Activated T-cell treated with anti-CD3 and anti-CD28 coated beads for 1 hour (primary cell): ENCODE data around the gene CHCHD6.

Source experiments
- DNase-seq: peaks from one replicate; pipeline ENCODE4 v3.0.0-alpha.2; 2020; ENCODE audit warnings: low read depth

CHCHD6 gene

DNA sequence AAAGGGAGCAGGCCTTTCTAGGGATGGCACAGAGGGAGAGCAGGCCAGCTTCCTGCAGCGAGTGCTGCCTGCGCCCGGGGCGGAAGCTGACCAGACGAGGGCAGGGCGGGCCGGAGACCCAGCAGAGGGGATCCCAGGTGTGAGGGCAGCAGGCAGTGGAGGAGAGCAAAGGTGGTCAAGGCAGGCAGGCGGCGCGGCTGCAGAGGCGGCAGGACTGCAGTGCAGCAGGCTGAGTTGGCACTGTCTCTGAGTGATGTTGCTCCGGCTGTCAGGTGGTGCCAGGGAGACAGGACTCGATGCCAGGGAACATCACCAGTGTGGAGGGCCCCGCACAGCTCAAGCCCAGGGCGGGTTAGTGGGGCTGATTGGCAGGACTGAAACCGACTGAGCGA, 256.6 kb downstream of the CHCHD6 start:
- no peak for DNase-seq

DNA sequence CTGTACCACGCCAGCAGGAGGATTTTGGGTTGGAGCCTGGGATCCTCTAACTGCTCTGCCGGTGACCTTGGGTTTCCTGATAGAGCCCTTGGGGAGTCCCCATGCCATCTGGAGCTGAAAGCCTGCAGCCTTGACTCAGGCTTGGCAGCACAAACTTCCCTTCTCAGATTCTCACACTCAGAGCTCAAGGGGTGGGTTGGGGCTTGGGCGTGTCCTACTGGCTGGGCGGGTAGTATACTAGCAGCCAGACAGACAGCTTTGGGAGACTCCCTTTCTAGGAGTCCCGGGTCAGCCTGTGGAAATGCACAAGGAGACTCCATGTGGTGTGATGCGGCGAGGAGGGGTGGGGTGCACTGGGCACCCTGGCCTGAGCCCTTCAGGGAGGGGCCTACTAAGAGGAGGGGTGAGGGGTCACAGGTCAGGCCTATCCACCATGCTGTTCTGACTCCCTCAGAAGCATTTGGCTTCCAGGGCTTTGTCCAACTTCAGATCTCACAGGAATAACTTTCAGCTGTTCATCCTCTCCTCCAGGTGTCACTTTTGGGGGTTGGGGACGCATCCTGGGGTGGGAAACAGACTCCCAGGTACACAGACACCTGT, 257.3 kb downstream of the CHCHD6 start:
- no peak for DNase-seq

DNA sequence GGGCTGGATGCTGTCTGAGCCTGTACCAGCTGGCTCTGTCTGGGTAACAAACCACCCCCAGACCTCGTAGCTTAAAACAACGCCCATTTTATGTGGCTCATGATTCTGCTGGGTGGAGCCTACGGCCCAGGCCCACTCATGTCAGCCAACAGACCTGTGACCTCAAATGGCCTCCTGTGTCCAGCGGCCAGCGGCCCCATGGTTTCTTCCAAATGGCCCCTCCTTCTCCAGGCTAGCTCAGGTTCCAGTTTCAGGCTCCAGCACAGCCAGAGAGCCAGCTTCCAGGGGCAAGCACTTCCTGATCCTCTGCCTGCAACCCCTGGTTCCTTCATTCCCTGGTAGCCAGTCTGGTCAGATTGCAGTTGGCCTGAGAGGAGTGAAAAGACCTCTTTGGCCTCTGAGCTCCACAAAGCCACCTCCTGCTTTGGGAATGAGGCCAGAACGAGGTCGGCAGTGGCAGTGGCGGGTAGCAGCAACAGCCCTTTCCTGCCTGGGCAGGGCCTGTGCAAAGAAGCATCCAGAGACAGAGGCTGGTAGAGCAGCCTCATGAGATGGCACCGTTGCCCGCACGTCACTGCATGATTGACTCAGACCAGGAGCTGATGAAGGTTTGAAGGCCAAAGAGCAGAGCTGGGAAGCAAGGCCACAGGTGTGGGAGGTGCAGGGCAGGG, 257.9 kb downstream of the CHCHD6 start:
- no peak for DNase-seq

DNA sequence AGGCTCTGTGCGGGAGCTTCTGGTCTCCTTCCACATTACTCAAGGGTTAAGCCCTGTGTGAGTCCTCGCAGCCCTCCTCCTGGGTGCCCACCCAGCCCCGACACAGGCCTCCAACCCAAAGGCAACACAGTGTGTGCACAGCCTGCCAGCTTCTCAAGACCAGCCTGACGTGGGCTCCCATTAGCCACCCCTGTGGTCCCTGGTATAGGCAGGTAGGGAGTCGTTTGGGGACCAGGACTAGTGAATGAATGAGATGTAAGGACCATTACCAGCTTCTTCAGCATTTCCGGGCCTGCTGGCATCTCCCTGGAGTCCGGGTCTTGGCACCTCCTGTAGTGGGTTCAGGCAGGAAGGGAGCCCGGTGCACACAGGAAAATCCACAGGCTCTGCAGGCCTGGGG, 258.7 kb downstream of the CHCHD6 start:
- no peak for DNase-seq

DNA sequence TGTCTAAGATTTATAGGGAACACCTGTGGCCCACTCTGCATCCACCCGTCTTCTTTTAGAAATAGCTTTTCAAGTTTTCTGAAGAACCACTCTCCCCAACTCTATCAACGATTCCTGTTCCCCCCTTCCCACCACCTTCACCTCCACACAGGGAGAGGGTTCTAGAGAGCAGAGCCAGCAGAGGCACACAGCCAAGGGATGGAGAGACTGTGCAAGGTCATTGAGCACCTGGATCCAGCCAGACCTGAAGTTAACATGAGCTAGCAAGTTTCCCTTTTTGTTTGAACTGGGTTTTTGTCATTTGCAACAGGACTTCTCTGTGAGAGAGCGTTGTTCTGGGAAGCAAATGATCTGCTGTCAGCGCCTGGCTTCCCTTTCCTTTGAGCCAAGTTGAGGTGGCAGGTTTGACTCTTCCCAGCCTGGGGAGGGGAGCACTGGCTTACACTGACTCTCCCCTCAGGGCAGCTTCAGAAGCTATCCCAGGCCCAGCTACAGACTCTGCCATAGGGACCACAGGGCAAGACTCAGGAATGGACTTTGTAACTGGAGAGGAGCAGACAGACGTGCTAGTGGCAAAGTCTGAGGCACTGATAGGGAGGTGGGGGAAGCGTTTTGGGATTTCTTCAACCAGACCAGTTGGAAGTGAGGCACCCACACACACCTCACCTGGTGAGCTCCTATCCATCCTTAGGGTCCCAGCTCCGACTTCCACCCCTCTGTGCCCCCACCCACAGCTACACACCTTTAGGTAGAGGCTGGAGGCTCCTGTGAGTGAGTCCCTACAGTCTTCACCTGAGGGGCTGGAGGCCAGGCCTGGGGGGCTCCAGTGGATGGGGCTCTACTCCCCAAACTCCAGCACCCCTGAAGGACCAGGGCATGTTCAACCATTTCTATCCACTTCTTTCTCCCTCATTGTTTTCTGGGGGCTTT, 259.5 kb downstream of the CHCHD6 start:
- DNase-seq = no peak

DNA sequence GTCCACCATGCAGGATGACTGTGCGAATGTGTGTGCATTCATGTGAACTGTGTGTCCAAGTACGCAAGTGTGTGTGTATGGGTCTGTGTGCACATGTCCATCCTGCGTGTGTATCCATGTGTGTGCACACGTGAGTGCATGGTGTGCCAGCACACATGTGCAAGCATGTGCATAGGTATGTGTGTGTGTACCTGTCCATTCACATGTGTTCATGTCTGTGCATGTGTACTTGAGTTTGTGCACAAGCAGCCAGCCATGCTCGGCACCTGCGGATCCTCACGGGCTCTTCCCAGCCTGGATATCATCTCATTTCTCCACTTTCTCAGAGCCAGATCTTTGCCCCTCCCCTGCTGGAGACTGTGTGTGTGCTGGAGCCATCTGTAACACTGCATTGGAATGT, 260.2 kb downstream of the CHCHD6 start:
- no peak for DNase-seq

DNA sequence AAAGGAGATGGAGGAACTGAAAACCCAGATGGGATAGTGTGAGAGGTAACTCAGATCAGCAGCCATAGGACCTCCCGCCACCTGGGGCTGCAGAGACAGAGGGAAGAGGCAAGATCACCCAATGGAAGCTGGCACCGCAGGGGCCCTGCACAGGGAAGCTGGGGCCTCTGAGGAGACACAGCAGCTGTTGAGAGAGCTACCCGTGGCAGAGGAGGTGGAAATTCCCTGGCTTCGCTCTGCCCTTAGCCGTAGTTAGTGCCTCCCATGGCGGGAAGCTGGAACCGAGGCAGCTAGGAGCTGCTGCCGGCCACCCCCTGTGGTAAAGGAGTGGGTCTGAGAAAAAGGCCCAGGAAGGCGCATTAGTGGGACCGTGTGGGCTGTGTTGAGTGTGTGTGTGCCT, 260.9 kb downstream of the CHCHD6 start:
- DNase-seq = no peak

DNA sequence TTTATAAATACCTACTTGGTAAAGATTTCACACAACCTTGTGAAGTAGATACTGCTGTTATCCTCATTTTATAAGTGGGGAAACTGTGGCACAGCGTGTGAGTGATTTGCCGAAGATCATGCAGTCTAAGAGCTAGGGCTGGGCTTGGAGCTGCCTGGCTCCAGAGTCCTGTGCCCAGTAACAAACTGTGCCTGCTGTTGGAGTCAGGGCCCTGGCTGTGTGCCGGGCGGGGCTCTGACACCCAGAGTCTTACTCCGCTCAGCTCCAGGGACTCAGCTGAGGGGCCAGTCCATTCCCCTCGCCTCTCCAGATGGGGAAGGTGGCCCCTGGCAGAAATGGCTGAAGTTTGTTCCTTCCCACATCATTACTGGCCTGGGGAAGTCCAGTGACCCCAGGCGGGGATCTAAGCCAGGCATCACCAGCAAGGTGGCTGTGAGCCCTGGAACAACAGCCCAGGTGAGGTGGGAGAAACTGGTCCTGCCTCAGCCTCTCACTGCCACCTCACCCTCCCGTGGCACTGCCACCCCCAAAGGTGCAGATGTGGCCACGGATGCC, 261.6 kb downstream of the CHCHD6 start:
- DNase-seq = no peak

DNA sequence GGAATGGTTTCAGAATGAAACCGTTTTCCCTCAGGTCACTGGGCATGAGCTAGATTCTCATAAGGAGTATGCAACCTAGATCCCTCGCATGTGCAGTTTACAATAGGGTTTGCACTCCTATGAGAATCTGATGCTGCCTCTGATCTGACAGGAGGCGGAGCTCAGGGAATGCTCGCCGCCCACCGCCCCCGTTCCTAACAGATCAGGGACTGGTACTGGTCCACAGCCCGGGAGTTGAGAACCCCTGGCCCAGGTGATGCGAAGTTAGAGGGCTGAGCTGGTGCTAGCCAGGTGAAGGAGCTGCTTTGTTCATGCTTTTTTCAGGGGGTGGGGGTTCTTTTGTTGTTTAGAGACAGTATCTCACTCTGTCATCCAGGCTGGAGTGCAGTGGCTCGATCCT, 263.3 kb downstream of the CHCHD6 start:
- no peak for DNase-seq

DNA sequence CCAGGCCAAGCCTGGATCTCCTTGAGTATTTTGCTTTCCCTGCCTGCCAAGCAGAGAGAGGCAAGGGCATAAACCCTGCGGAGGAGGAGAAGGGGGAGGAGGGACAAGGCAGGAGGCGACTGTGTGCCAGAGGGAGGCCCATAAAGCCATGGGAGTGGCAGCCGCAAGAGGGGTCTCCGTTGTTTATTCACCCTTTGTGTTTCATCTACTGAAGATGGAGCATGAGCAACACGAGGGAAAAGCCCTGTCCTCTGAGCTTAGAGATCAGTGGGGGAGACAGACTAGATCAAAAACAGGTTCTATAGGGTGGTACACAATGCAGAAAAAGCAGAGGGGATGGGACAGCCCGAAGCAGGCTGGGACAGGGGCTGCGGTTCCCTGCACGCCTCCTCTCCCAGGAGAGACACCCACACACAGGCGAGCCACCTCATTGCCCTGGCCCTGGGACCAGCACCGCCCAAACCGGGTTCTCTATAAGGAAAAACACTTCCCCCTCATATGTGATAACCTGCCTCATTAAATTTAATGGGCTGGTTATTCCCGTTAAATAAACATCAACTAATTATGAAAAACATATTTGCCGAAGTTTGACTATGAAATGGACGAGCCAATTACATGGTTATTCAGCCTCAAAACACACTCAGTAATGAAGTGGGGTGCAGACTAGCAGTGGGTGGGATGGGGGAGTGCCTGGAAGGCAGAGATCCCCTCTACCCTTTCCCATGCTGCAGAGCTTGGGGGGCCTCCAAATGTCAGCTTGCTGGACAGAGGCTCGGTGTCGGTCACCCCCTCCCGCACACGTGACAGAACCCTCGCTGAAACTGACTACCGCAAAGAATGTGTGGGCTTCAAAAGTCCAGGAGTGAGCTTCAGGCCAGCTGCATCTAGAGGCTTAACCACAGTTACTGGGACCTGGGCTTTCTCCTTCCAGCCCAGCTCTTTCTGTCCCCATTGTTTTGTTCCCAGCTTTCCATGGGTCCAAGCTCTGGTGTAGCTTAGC, 264.7 kb downstream of the CHCHD6 start:
- DNase-seq = no peak

DNA sequence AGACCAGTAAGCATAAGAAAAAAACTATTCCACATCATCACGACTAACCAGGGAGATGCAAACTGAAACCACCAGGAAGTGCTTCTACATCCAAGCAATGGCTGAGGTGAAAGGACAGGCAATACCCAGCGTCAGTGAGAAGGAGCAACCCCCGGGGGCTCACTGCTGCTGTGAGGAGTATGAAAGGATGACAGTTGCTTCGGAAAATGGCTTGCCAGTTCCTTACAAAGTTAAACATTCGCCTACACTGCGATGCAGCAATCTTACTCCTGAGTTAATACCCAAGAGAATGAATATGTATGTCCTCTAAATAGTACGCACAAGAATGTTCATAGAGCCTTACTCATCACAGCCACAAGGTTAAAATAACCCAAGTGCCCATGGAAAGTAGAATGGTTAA, 265.5 kb downstream of the CHCHD6 start:
- no peak for DNase-seq

DNA sequence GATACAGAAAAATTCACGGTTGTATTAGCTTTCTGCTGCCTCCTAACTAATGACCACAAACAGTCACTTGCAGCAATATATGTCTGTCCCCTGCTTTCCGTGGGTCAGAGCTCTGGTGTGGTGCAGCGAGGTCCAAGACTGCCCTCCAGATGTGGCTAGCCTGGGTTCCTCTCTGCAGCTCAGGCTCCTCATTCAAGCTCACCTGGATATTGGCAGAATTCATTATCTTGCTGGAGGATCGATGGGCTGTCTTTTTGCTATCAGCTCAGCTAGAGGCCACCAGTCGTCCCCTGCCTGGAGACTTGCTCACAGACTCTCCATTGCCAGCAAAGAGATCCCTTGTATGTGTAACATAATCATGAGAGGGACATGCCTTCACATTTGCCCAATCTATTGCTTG, 266.1 kb downstream of the CHCHD6 start:
- no peak for DNase-seq

DNA sequence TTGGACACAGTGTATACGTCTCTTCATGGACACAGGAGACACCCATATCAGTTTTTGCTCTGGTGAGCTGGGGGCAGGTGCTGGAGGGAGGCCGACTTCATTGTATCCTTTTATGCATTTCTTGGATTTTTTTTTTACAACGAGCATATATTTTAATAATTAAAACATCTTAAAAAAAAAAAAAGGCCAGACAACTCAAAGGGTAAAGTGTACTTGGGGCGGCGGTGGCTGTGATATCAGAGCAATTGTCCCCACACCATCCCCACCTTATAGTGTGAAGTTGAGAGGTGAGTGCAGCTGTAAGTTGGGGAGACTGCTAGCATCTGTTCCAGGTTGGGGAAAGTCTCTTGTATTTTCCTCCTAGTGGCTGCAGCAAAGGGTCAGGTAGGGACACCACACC, 266.9 kb downstream of the CHCHD6 start:
- DNase-seq = no peak

DNA sequence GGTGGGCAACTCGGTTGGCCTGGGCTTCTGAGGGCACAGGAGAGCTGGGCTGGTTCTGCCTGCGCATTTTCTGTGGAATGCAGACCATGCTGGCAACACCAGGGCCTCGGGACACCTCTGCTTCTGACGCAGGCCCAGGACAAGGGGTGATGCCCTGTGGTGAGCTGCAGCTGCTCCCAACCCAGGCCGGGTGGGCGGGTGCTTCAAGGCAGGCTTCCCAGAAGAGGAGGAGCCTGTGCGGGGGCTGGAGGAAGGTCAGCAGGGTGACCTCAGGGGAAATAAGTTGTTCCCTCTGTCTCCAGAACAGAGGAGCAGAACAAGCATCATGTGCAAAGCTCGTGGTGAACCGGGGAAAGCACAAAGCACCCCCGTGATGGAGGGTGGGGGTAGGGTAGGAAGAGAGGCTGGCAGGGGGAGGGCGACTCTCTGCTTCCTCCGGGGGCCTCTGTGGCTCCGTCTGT, 267.9 kb downstream of the CHCHD6 start:
- no peak for DNase-seq

DNA sequence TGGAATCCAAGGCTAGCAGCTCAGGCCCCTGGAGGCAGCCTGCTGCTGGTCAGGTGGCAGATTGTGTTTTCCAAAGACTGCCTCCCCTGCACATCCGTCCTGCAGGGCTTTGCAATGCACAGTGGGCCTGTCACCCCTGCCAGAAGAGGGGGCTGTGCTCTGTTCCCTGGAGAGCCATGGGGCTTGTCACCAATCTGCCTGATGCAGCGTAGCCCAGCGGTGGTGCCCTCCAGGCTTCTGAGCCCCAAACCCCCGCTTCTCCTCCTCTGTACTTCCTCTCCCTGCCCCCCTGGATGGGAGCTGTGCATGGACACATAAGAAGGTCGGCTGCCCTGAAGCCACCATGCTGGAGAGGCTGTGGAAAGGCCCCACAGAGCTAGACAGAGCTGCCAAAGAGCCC, 268.8 kb downstream of the CHCHD6 start:
- no peak for DNase-seq

DNA sequence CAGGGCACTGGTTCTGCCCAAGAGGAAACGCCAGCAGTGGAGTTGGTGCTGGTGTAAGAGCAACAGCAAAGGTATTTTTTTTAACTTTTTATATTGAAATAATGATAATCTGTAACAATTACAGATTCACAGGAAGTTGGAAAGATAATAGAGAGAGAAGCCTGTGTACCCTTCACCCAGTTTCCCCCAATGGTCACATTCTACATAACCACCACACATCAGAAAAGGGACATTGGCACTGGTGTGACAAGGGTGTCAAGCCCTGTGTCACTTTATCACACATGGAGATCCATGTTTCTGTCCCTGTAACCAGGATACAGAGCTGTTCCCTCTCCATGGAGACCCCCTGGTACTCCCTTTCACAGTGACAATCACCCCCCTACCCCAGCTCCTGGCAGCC, 269.8 kb downstream of the CHCHD6 start:
- no peak for DNase-seq

DNA sequence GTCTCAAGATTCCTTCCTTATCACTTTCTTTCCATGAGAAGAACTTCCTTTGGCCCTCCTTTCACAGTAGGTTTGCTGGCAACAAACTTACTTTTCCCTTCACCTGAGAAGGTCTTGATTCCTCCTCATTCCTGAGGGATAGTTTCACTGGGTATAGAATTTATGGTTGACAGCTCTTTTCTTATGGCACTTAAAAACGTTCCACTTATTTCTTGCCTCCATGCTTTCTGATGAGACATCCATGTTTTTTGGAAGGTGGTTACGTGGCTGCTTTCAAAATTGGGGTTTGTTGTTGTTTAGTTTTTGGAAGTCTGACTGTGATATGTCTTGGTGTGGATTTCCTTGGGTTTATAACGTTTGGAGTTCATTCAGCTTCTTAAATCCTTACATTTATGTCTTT, 270.7 kb downstream of the CHCHD6 start:
- no peak for DNase-seq

DNA sequence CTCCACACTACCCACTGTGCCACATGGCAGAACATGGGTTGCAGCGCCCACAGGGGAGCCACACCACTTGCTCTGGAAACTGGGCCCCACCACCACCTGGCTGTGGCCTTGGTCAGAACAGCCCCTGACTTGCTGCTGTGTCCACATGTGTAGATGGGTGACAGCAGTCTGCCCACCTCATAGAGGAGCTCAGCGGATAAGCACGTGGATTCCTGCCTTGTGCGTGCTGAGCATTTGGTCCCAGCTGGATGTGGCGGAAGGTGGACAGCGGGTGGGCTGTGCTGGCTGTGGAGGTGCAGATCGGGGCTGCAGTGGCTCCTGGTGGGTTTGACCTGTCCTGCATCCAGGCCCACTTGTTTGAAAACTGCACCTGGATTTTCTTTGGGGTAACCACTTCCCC, 272.9 kb downstream of the CHCHD6 start:
- no peak for DNase-seq

DNA sequence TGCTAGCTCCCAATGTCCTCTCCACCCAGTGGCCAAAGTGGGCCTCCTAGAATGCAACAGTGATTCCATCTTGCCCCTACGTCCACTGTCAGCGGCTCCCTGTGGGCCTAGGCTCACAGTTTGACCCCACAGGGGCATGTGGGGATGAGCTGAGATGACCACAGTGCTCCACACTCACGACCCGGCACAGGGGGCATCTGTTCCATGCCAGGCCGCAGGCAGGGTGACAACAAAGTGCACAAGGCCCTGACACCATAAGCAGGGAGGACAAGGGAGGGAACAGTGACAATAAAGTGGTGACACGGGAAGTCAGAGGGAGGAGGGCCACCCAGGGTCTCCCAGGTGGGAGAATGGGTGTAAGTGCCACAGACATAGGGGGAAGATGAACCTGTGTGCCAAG, 273.8 kb downstream of the CHCHD6 start:
- DNase-seq = no peak

DNA sequence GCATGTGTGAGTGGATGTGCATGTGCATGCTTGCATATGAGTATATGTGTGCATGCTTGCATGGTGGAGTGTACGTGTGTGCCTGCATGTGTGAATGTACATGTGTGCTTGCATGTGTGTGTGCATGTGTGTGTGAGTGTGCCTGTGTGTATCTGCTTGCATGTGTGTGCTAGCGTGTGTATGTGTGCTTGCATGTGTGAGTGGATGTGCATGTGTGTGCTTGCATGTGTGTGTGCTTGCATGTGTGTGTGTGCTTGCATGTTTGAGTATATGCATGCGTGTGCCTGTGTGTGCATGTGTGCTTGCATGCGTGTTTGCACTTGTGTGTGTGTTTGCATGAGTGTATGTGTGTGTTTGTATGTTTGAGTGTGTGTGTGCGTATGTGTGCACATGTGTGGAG, 274.3 kb downstream of the CHCHD6 start:
- no peak for DNase-seq

DNA sequence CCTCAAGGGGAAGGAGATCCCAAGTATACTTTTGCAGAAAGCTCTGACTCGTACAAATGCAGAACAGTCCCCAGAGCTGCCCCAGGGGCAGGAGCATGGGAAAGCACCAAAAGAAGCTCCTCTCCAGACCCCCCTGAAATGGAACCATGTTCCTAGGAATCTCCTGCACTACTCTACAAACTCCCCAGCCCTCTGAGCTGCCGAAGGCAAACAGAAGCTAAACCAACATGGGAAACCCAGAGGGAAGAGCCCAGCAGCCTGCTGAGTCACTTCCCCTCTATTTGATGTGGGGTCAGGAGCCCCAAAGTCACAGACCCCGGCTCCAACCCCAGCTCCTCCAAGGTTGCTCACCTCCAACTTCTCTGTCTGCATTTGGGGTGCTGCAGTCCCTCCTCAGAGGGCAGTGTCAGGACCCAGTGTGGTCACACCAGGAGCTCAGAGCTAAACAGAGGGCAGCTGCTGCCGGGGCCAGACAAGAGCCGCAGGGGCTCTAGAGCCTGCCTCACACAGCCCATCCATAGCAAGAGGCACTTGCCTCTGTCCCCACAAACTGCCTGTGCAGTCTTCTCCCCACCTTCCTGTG, 275.1 kb downstream of the CHCHD6 start:
- no peak for DNase-seq
